H9 (cell line): ENCODE measurements around the gene SPATA20. TPM values are rescaled to one million over a fixed set of nuclear protein-coding genes. Genes with fewer than 3 reads are reported as not detected.

Experiments used
- DNase-seq: peaks from one replicate; pipeline ENCODE4 v3.0.0-alpha.2; 2017
- H2AFZ ChIP-seq: one replicate; pipeline ENCODE4 v1.6.1; 2013; ENCODE audit warnings: mild to moderate bottlenecking, low read length, control low read depth, moderate library complexity
- H2AK5ac ChIP-seq: 2 replicates; pipeline ENCODE4 v1.6.1; 2013; ENCODE audit warnings: low read length, control low read depth, mixed read lengths; ENCODE audit not compliant: insufficient read length
- H2BK120ac ChIP-seq: one replicate; pipeline ENCODE4 v1.6.1; 2013; ENCODE audit warnings: low read depth, mild to moderate bottlenecking, low read length, control low read depth, inconsistent platforms; ENCODE audit not compliant: poor library complexity, severe bottlenecking
- H2BK12ac ChIP-seq: 2 replicates; pipeline ENCODE4 v1.6.1; 2013; ENCODE audit warnings: low read length, control low read depth, mixed read lengths, low read depth; ENCODE audit not compliant: insufficient read length
- H2BK15ac ChIP-seq: 2 replicates; pipeline ENCODE4 v1.6.1; 2013; ENCODE audit warnings: low read depth, low read length, control low read depth
- H2BK20ac ChIP-seq: one replicate; pipeline ENCODE4 v1.6.1; 2013; ENCODE audit warnings: low read depth, mild to moderate bottlenecking, low read length, control low read depth, inconsistent platforms; ENCODE audit not compliant: poor library complexity, severe bottlenecking
- H2BK5ac ChIP-seq: 2 replicates; pipeline ENCODE4 v1.6.1; 2013; ENCODE audit warnings: low read length, control low read depth, mixed read lengths; ENCODE audit not compliant: insufficient read length
- H3K14ac ChIP-seq: 2 replicates; pipeline ENCODE4 v1.6.1; 2013; ENCODE audit warnings: low read length, control low read depth; ENCODE audit not compliant: insufficient read depth
- H3K18ac ChIP-seq: 2 replicates; pipeline ENCODE4 v1.6.1; 2013; ENCODE audit warnings: low read depth, mild to moderate bottlenecking, mixed read lengths, low read length, control low read depth; ENCODE audit not compliant: insufficient read length
- H3K23ac ChIP-seq: 2 replicates; pipeline ENCODE4 v1.6.1; 2013; ENCODE audit warnings: low read length, control low read depth, mixed read lengths, low read depth; ENCODE audit not compliant: insufficient read length
- H3K23me2 ChIP-seq: 2 replicates; pipeline ENCODE4 v1.6.1; 2013; ENCODE audit warnings: low read depth, mild to moderate bottlenecking, mixed read lengths, low read length, control low read depth; ENCODE audit not compliant: insufficient read length, poor library complexity, severe bottlenecking
- H3K27ac ChIP-seq: 2 replicates; pipeline ENCODE4 v1.5.1; 2013; ENCODE audit warnings: low read length, control low read depth, mixed read lengths, low read depth; ENCODE audit not compliant: insufficient read length
- H3K27me3 ChIP-seq: 2 replicates; pipeline ENCODE4 v1.6.1; 2013; ENCODE audit warnings: low read length, control low read depth, inconsistent platforms; ENCODE audit not compliant: insufficient read depth
- H3K4ac ChIP-seq: 2 replicates; pipeline ENCODE4 v1.6.1; 2013; ENCODE audit warnings: low read depth, mild to moderate bottlenecking, control low read depth, inconsistent platforms, low read length, moderate library complexity
- H3K4me1 ChIP-seq: 2 replicates; pipeline ENCODE4 v1.6.1; 2013; ENCODE audit warnings: low read length, control low read depth, inconsistent platforms; ENCODE audit not compliant: insufficient read depth
- H3K4me2 ChIP-seq: 2 replicates; pipeline ENCODE4 v1.6.1; 2013; ENCODE audit warnings: low read length, control low read depth, mixed read lengths; ENCODE audit not compliant: insufficient read length, insufficient read depth
- H3K56ac ChIP-seq: 2 replicates; pipeline ENCODE4 v1.6.1; 2013; ENCODE audit warnings: low read depth, mild to moderate bottlenecking, mixed read lengths, low read length, control low read depth; ENCODE audit not compliant: insufficient read length
- H3K79me1 ChIP-seq: 2 replicates; pipeline ENCODE4 v1.6.1; 2013; ENCODE audit warnings: low read depth, mild to moderate bottlenecking, moderate library complexity, low read length, control low read depth, inconsistent platforms; ENCODE audit not compliant: insufficient read depth, poor library complexity, severe bottlenecking
- H3K79me2 ChIP-seq: 2 replicates; pipeline ENCODE4 v1.6.1; 2013; ENCODE audit warnings: low read length, control low read depth, inconsistent platforms; ENCODE audit not compliant: insufficient read depth
- H3K9ac ChIP-seq: 2 replicates; pipeline ENCODE4 v1.6.1; 2013; ENCODE audit warnings: low read length, control low read depth, mixed read lengths; ENCODE audit not compliant: insufficient read length; ENCODE audit errors: extremely low read depth
- H3K9me3 ChIP-seq: one replicate; pipeline ENCODE4 v1.6.1; 2013; ENCODE audit warnings: low read depth, low read length, inconsistent platforms; ENCODE audit not compliant: control insufficient read depth
- H3T11ph ChIP-seq: one replicate; pipeline ENCODE4 v1.6.1; 2013; ENCODE audit warnings: mild to moderate bottlenecking, low read length, control low read depth, inconsistent platforms
- H4K20me1 ChIP-seq: one replicate; pipeline ENCODE4 v1.6.1; 2013; ENCODE audit not compliant: control insufficient read depth, insufficient read length, insufficient read depth
- H4K5ac ChIP-seq: 2 replicates; pipeline ENCODE4 v1.6.1; 2013; ENCODE audit warnings: low read depth, mild to moderate bottlenecking, mixed read lengths, low read length, control low read depth; ENCODE audit not compliant: insufficient read length
- H4K8ac ChIP-seq: replicated peaks from 2 replicates; pipeline ENCODE4 v1.6.1; 2013; ENCODE audit warnings: low read length, control low read depth, mixed read lengths, low read depth; ENCODE audit not compliant: insufficient read length
- H4K91ac ChIP-seq: 2 replicates; pipeline ENCODE4 v1.6.1; 2013; ENCODE audit warnings: low read depth, mild to moderate bottlenecking, moderate library complexity, mixed read lengths, low read length, control low read depth; ENCODE audit not compliant: insufficient read length
- H3K27ac Mint-ChIP-seq, 3 experiments: 2 replicates in 2 of 3; 3 replicates in 1 of 3; pipeline ENCODE4 v1.8.0; 2020 to 2021; ENCODE audit warnings: mixed read lengths in 3 of 3, mild to moderate bottlenecking in 1 of 3, moderate library complexity in 1 of 3
- H3K27me3 Mint-ChIP-seq: 2 replicates; pipeline ENCODE4 v1.8.0; 2021; ENCODE audit warnings: low read depth, mild to moderate bottlenecking, moderate library complexity, mixed read lengths
- H3K36me3 Mint-ChIP-seq, 3 experiments: 2 replicates in 2 of 3; 3 replicates in 1 of 3; pipeline ENCODE4 v1.8.0; 2020 to 2021; ENCODE audit warnings: low read depth in 3 of 3, mixed read lengths in 3 of 3; ENCODE audit not compliant: insufficient read depth in 1 of 3
- H3K4me1 Mint-ChIP-seq, 2 experiments: 2 replicates each; pipeline ENCODE4 v1.8.0; 2020; ENCODE audit warnings: mixed read lengths in 2 of 2
- H3K4me3 Mint-ChIP-seq, 2 experiments: 2 replicates in 1 of 2; 3 replicates in 1 of 2; pipeline ENCODE4 v1.8.0; 2020 to 2021; ENCODE audit warnings: mild to moderate bottlenecking in 2 of 2, mixed read lengths in 2 of 2, moderate library complexity in 1 of 2
- H3K9me3 Mint-ChIP-seq, 2 experiments: 2 replicates in 1 of 2; 3 replicates in 1 of 2; pipeline ENCODE4 v1.8.0; 2020; ENCODE audit warnings: mild to moderate bottlenecking in 2 of 2, mixed read lengths in 2 of 2, moderate library complexity in 1 of 2
- CTCF ChIP-seq: fragments of 200-600 bp; sonication (generic); conservative IDR thresholded peaks from 3 replicates; pipeline ENCODE4 v1.8.0; 2021; ENCODE audit warnings: antibody characterized with exemption, mild to moderate bottlenecking
- WGBS: extraction: QIAGEN DNeasy Blood & Tissue Kit; methylation state at CpG from one replicate; pipeline ENCODE4 v1.1.7; 2013; ENCODE audit warnings: missing lambda C conversion rate, low lambda C conversion rate, mixed read lengths; ENCODE audit not compliant: insufficient read length; ENCODE audit errors: extremely low coverage; 5-methylcytosine and 5-hydroxymethylcytosine counted together
- total RNA-seq: library from RNA; stranded (reverse); gene quantifications from 2 replicates; pipeline ENCODE4 v1.2.1, GENCODE V29; 2021

Gene SPATA20
- total RNA-seq, 1 experiment from 2014 or later = 23.9 TPM

- H3K27ac Mint-ChIP-seq = no peak overlapping the region; a peak in 1 of 7 replicates
- Histone ChIP-seq H3K79me1 (no peaks in the 10 kb centered on the region), H3K79me2 (no peaks in the 10 kb centered on the region), H2BK15ac (no peak overlapping the region), H2BK120ac (no peak overlapping the region), H2BK5ac (no peak overlapping the region), H3T11ph (no peak overlapping the region), H4K91ac (no peak overlapping the region), H3K27ac (no peak overlapping the region), H2AFZ (no peak overlapping the region), H3K4ac (no peak overlapping the region), H3K9ac (no peak overlapping the region), H3K23ac (no peak overlapping the region), H3K4me2 (peak overlapping the region; percentile 12), H4K8ac (no peak overlapping the region), H3K23me2 (no peaks in the 10 kb centered on the region), H3K27me3 (no peaks in the 10 kb centered on the region), H3K14ac (no peak overlapping the region; the same call in 1 of the 2 replicates), H2AK5ac (no peak overlapping the region), H3K4me1 (peaks cover under 1% of the 10 kb centered on the region; the same call in 1 of the 2 replicates), H2BK20ac (no peak overlapping the region), H2BK12ac (no peak overlapping the region), H3K9me3 (no peaks in the 10 kb centered on the region), H3K18ac (no peak overlapping the region), H4K20me1 (no peaks in the 10 kb centered on the region), H4K5ac (no peak overlapping the region), H3K56ac (no peak overlapping the region)
- DNase-seq = no peak
- peaks cover 14 to 17% of the 10 kb centered on the region in 2 experiments for H3K4me1 Mint-ChIP-seq
- no peaks in the 10 kb centered on the region; a peak in 1 of 5 replicates for H3K9me3 Mint-ChIP-seq
- H3K4me3 Mint-ChIP-seq = peak overlapping the region; percentile 65 to 77; a peak in 4 of 5 replicates
- TF ChIP-seq CTCF = no peak
- no CpG with 5 or more reads among the region's 5 CpGs for WGBS
- no peaks in the 10 kb centered on the region; a peak in 1 of 7 replicates for H3K36me3 Mint-ChIP-seq
- peaks cover 26% of the 10 kb centered on the region for H3K27me3 Mint-ChIP-seq
Measured at GRCh38 chr17:50547736-50548083, 736 bp downstream of the SPATA20 start.
